HepG2 (cell line): ENCODE measurements around the gene PFN1. TPM values are rescaled to one million over a fixed set of nuclear protein-coding genes. Genes with fewer than 3 reads are reported as not detected.
A peak's percentile ranks its signal among the peaks of the same experiment; 100 is the strongest.

ENCODE experiments used
- ARID4A ChIP-seq: sonication (generic); formaldehyde crosslinking; IDR thresholded peaks from 2 replicates; pipeline ENCODE4 v1.5.0; 2020; ENCODE audit warnings: mild to moderate bottlenecking, missing genetic modification reagents, borderline replicate concordance
- CHD4 ChIP-seq: fragments of 200-600 bp; sonication (generic); IDR thresholded peaks from 2 replicates; pipeline ENCODE4 v1.7.0; 2017; ENCODE audit warnings: mild to moderate bottlenecking, low read length, borderline replicate concordance
- CTCF ChIP-seq: sonication (generic); formaldehyde crosslinking; IDR thresholded peaks from 2 replicates; pipeline ENCODE4 v1.5.0; 2020; ENCODE audit warnings: mild to moderate bottlenecking, missing genetic modification reagents, moderate library complexity
- GFI1 ChIP-seq: sonication (generic); formaldehyde crosslinking; IDR thresholded peaks from 2 replicates; pipeline ENCODE4 v1.5.0; 2020; ENCODE audit warnings: missing genetic modification reagents, mild to moderate bottlenecking, borderline replicate concordance
- HIC2 ChIP-seq: sonication (generic); formaldehyde crosslinking; IDR thresholded peaks from 2 replicates; pipeline ENCODE4 v1.9.0; 2022; ENCODE audit warnings: low read depth, missing genetic modification reagents
- MED13 ChIP-seq: sonication (generic); formaldehyde crosslinking; IDR thresholded peaks from 2 replicates; pipeline ENCODE4 v1.5.0; 2020; ENCODE audit warnings: missing genetic modification reagents
- ONECUT2 ChIP-seq: sonication (generic); formaldehyde crosslinking; IDR thresholded peaks from 2 replicates; pipeline ENCODE4 v1.4.0; 2020; ENCODE audit warnings: missing genetic modification reagents
- PRDM4 ChIP-seq: sonication (generic); formaldehyde crosslinking; IDR thresholded peaks from 2 replicates; pipeline ENCODE4 v1.9.0; 2021; ENCODE audit warnings: missing genetic modification reagents, borderline replicate concordance
- SALL1 ChIP-seq: sonication (generic); formaldehyde crosslinking; IDR thresholded peaks from 2 replicates; pipeline ENCODE4 v1.8.0; 2022; ENCODE audit warnings: mild to moderate bottlenecking, missing genetic modification reagents
- TCF7L2 ChIP-seq: IDR thresholded peaks from 2 replicates; pipeline ENCODE4 v1.6.1; 2011; ENCODE audit warnings: mild to moderate bottlenecking, low read depth, low read length, moderate library complexity
- TP53 ChIP-seq: sonication (generic); formaldehyde crosslinking; conservative IDR thresholded peaks from 2 replicates; pipeline ENCODE4 v1.4.0; 2020; ENCODE audit warnings: missing genetic modification reagents
- TRIM24 ChIP-seq: sonication (generic); formaldehyde crosslinking; IDR thresholded peaks from 2 replicates; pipeline ENCODE4 v1.8.0; 2022; ENCODE audit warnings: mild to moderate bottlenecking, missing genetic modification reagents
- ZFAT ChIP-seq: sonication (generic); formaldehyde crosslinking; conservative IDR thresholded peaks from 2 replicates; pipeline ENCODE4 v1.8.1; 2023; ENCODE audit warnings: missing genetic modification reagents, inconsistent platforms
- ZNF180 ChIP-seq: sonication (generic); formaldehyde crosslinking; IDR thresholded peaks from 2 replicates; pipeline ENCODE4 v1.4.0; 2020; ENCODE audit warnings: low read depth, missing genetic modification reagents, borderline replicate concordance
- ZNF263 ChIP-seq: sonication (generic); formaldehyde crosslinking; IDR thresholded peaks from 2 replicates; pipeline ENCODE4 v1.4.0; 2020; ENCODE audit warnings: missing genetic modification reagents
- ZNF335 ChIP-seq: sonication (generic); formaldehyde crosslinking; IDR thresholded peaks from 2 replicates; pipeline ENCODE4 v1.4.0; 2020; ENCODE audit warnings: missing genetic modification reagents
- ZNF496 ChIP-seq: sonication (generic); formaldehyde crosslinking; IDR thresholded peaks from 2 replicates; pipeline ENCODE4 v1.8.1; 2023; ENCODE audit warnings: mild to moderate bottlenecking, moderate library complexity, missing genetic modification reagents; ENCODE audit not compliant: insufficient replicate concordance
- ZNF510 ChIP-seq: sonication (generic); formaldehyde crosslinking; IDR thresholded peaks from 2 replicates; pipeline ENCODE4 v1.4.0; 2020; ENCODE audit warnings: low read depth, mild to moderate bottlenecking, missing genetic modification reagents
- ZNF557 ChIP-seq: sonication (generic); formaldehyde crosslinking; IDR thresholded peaks from 2 replicates; pipeline ENCODE4 v1.4.0; 2020; ENCODE audit warnings: missing genetic modification reagents
- ZNF7 ChIP-seq: IDR thresholded peaks from 2 replicates; pipeline ENCODE4 v1.6.1; 2016; ENCODE audit warnings: missing biosample characterization, missing genetic modification reagents
- ZSCAN12 ChIP-seq: sonication (generic); formaldehyde crosslinking; IDR thresholded peaks from 2 replicates; pipeline ENCODE4 v1.9.0; 2021; ENCODE audit warnings: mild to moderate bottlenecking, missing genetic modification reagents
- polyA plus RNA-seq, 8 experiments: library from polyadenylated mRNA; depleted of rRNA in 3 of 8; stranded (reverse) in 7 of 8; unstranded in 1 of 8; fragments of >200 nt; fragmentation: Illumina TruSeq in 4 of 8; extraction: Trizol in 4 of 8; gene quantifications; 2 replicates each; pipeline versions ENCODE4 v1.2.1 to v1.2.3, GENCODE V29; 2011 to 2016; ENCODE audit warnings: low read depth in 4 of 8, missing spikeins in 1 of 8, mixed read lengths in 1 of 8; ENCODE audit not compliant: insufficient read depth in 1 of 8
- total RNA-seq, 5 experiments: library from RNA; depleted of rRNA; stranded (reverse); fragments of >200 nt; fragmentation: Illumina TruSeq; extraction: Trizol; gene quantifications; 2 replicates each; pipeline ENCODE4 v1.2.3, GENCODE V29; 2016; ENCODE audit warnings: low read depth in 1 of 5

Gene PFN1
- total and polyA plus RNA-seq, 2 of the 13 experiments (the other 11 are each of a cell fraction or from before 2014, with no cell fraction given) = 494 to 613 TPM

- TF ChIP-seq HIC2 (CRISPR knock-in tag) = no peak
- no peak for TF ChIP-seq ZNF496
- no peak for TF ChIP-seq GFI1 (CRISPR knock-in tag)
- TF ChIP-seq TCF7L2 = no peak
- TF ChIP-seq ZSCAN12 (CRISPR knock-in tag) = no peak
- no peak for TF ChIP-seq ZNF180 (CRISPR knock-in tag)
- no peak for TF ChIP-seq PRDM4 (CRISPR knock-in tag)
- TF ChIP-seq CTCF (CRISPR knock-in tag) = peak; percentile 75
- no peak for TF ChIP-seq ZNF557 (CRISPR knock-in tag)
- no peak for TF ChIP-seq ONECUT2 (CRISPR knock-in tag)
- TF ChIP-seq ARID4A (CRISPR knock-in tag) = no peak; the same call in 1 of the 2 replicates
- no peak for TF ChIP-seq CHD4
- no peak for TF ChIP-seq SALL1
- TF ChIP-seq ZFAT (CRISPR knock-in tag) = no peak
- no peak for TF ChIP-seq TRIM24 (CRISPR knock-in tag)
- no peak for TF ChIP-seq MED13 (CRISPR knock-in tag)
- TF ChIP-seq ZNF7 = no peak
- no peak for TF ChIP-seq ZNF335
- no peak for TF ChIP-seq TP53 (CRISPR knock-in tag)
- TF ChIP-seq ZNF263 = no peak
- TF ChIP-seq ZNF510 = no peak
Observed at GRCh38 chr17:4980644-4981216, 32.4 kb upstream of the PFN1 start (continued).
